ENCODE measurements around the gene MFAP3.

- TF ChIP-seq STAT3 (IDR thresholded peaks at IDR 0.05; ENCODE audit: low read depth, low read length) (no peak), USF2 (IDR thresholded peaks at IDR 0.05; ENCODE audit: borderline replicate concordance, low read depth, low read length) (no peak), ESRRA (IDR thresholded peaks at IDR 0.05; ENCODE audit: low read length) (no peak), RAD21 (IDR thresholded peaks at IDR 0.05; ENCODE audit: insufficient read depth, low read depth, low read length) (no peak), CTCF (IDR thresholded peaks at IDR 0.05 in 2 of 3, conservative IDR thresholded peaks at IDR 0.05 in 1 of 3; ENCODE audit: control insufficient read depth in 2 of 3, extremely low read depth in 1 of 3, insufficient read depth in 1 of 3, low read depth in 3 of 3, low read length in 3 of 3) (no peak), ZNF274 (IDR thresholded peaks at IDR 0.05; ENCODE audit: insufficient read depth, insufficient read length) (no peak)
These were observed 53.8 kb downstream of the MFAP3 start for GRCh38 chr5:154092356-154093141.

Measured in GM12878 (cell line).